ENCODE results near the gene TOM1.

DNA sequence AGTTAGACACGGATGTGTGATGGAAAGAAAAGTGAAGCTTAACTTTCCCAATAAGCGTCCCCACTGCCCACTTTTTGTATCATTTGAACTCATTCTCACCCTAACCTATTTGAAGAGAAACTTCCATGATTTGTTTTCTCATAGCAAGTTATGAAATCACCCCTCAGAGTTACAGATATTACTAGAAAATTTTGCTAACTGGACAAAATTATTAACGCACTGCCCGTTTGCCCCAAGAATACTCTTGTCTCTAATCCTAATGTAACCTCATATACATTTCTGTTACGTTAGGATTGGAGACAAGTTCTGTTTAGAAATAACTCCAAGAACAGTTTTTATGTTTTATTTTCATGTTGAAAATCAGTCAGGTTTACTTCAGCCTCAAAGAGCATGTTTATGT is 25.5 kb downstream of the TOM1 start:
- TF ChIP-seq, protein P1, sequence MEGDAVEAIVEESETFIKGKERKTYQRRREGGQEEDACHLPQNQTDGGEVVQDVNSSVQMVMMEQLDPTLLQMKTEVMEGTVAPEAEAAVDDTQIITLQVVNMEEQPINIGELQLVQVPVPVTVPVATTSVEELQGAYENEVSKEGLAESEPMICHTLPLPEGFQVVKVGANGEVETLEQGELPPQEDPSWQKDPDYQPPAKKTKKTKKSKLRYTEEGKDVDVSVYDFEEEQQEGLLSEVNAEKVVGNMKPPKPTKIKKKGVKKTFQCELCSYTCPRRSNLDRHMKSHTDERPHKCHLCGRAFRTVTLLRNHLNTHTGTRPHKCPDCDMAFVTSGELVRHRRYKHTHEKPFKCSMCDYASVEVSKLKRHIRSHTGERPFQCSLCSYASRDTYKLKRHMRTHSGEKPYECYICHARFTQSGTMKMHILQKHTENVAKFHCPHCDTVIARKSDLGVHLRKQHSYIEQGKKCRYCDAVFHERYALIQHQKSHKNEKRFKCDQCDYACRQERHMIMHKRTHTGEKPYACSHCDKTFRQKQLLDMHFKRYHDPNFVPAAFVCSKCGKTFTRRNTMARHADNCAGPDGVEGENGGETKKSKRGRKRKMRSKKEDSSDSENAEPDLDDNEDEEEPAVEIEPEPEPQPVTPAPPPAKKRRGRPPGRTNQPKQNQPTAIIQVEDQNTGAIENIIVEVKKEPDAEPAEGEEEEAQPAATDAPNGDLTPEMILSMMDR (IDR thresholded peaks at IDR 0.05) = no peak
- no peak for TF ChIP-seq POLR2A (IDR thresholded peaks at IDR 0.05)

All from tibial nerve (tissue), 3 donors.